ENCODE measurements around the gene GREM2.

DNA sequence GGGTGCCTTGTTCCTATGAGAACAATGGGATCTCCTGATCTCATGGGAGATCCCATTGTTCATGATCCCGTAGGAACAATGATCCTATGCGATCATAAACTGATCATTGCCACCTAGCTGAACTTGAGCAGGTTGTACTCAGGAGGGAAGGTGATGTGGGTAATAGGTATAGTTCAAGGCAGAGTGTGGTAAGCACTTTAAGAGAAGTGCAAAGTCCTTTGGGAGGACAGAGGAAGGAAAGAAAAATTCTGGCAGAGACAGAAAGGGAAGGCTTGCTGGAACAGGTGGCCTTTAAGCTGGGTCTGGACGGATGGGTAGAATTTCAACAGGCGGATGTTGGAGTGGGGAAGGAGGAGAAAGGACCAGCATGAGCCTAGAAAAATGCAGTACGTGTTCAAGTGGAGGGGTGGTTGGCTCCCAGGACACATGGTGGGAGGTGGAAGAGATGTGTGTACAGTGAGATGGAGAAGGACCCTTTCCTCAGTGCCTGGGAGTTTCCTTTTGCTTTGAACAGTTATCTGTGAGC lies 22.3 kb downstream of the GREM2 start:
- TF ChIP-seq, protein P1, sequence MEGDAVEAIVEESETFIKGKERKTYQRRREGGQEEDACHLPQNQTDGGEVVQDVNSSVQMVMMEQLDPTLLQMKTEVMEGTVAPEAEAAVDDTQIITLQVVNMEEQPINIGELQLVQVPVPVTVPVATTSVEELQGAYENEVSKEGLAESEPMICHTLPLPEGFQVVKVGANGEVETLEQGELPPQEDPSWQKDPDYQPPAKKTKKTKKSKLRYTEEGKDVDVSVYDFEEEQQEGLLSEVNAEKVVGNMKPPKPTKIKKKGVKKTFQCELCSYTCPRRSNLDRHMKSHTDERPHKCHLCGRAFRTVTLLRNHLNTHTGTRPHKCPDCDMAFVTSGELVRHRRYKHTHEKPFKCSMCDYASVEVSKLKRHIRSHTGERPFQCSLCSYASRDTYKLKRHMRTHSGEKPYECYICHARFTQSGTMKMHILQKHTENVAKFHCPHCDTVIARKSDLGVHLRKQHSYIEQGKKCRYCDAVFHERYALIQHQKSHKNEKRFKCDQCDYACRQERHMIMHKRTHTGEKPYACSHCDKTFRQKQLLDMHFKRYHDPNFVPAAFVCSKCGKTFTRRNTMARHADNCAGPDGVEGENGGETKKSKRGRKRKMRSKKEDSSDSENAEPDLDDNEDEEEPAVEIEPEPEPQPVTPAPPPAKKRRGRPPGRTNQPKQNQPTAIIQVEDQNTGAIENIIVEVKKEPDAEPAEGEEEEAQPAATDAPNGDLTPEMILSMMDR (conservative IDR thresholded peaks at IDR 0.05) = no peak
- TF ChIP-seq ZFX (IDR thresholded peaks at IDR 0.05) = no peak

All from C4-2B (cell line).